Measurements from ENCODE around the gene CALCR. TPM values are rescaled to one million over a fixed set of nuclear protein-coding genes. Genes with fewer than 3 reads are reported as not detected.

CALCR gene
- polyA plus RNA-seq, 2 of the 4 experiments (the other 2 are of a cell fraction): 0.06 TPM; not detected in 1

GRCh38 chr7:93569189-93569588 lies 5.3 kb downstream of the CALCR start (continued):
- TF ChIP-seq REST (IDR thresholded peaks at IDR 0.05): no peak
- no peak for TF ChIP-seq JUNB (IDR thresholded peaks at IDR 0.05)
- no peak for TF ChIP-seq CBX2 (IDR thresholded peaks at IDR 0.05; ENCODE audit: borderline replicate concordance, low read depth)

GRCh38 chr7:93566876-93567275 lies 7.6 kb downstream of the CALCR start:
- no peak for ATAC-seq
- no peak for TF ChIP-seq NPAS2 (CRISPR knock-in tag; IDR thresholded peaks at IDR 0.05; ENCODE audit: borderline replicate concordance)
- no peak for FAIRE-seq
- Histone ChIP-seq H3K9me3 (no peaks in the 10 kb centered on the region), H3K4me3 (no peak overlapping the region), H3K4me2 (no peak overlapping the region), H3K27ac (no peak overlapping the region), H3K4me1 (no peaks in the 10 kb centered on the region)
- POLR2A ChIA-PET: no interaction called here
- DNase-seq (ENCODE audit: low read depth in 1 of 2, low spot score in 1 of 2): no peak
- CTCF ChIA-PET: interaction anchor here (0.5 to 2.3 kb wide), 2 partner anchors 17 to 1106 kb away, joined by 3 to 10 read pairs; no protein-coding TSS in a partner anchor

GRCh38 chr7:93563584-93563983 lies 10.9 kb downstream of the CALCR start:
- ATAC-seq: no peak

More at GRCh38 chr7:93563584-93563983, 10.9 kb downstream of the CALCR start:
- TF ChIP-seq TFCP2L1 (CRISPR knock-in tag; IDR thresholded peaks at IDR 0.05) (no peak), EHF (CRISPR knock-in tag; IDR thresholded peaks at IDR 0.05) (no peak), HMGXB4 (CRISPR knock-in tag; IDR thresholded peaks at IDR 0.05; ENCODE audit: borderline replicate concordance) (no peak), REST (IDR thresholded peaks at IDR 0.05) (no peak), ZSCAN20 (CRISPR knock-in tag; IDR thresholded peaks at IDR 0.05) (no peak), HEYL (CRISPR knock-in tag; IDR thresholded peaks at IDR 0.05) (no peak), BHLHE40 (IDR thresholded peaks at IDR 0.05; ENCODE audit: low read depth, low read length) (no peak), POLR2A (IDR thresholded peaks at IDR 0.05; ENCODE audit: low read length) (no peak), FOSB (CRISPR knock-in tag; IDR thresholded peaks at IDR 0.05) (no peak), EP300 (IDR thresholded peaks at IDR 0.05) (no peak), FOXS1 (CRISPR knock-in tag; IDR thresholded peaks at IDR 0.05) (no peak), SMC3 (IDR thresholded peaks at IDR 0.05) (no peak), CBX8 (IDR thresholded peaks at IDR 0.05) (no peak), HOXB13 (CRISPR knock-in tag; IDR thresholded peaks at IDR 0.05; ENCODE audit: low read depth) (no peak)
- no peak overlapping the region for H3K27ac ChIP-seq
- H3K4me3 ChIP-seq: no peak overlapping the region
- WGBS (ENCODE audit: missing lambda C conversion rate): 18% methylated on average over 6 of the region's 6 CpGs
- no peaks in the 10 kb centered on the region for H3K9me3 ChIP-seq
- DNase-seq (ENCODE audit: low read depth in 1 of 2, low spot score in 1 of 2): no peak
- no peak for FAIRE-seq
- ChIA-PET POLR2A (no interaction called here), CTCF (interaction anchor here (2.6 kb wide), 1 partner anchor 12 kb away, joined by 11 read pairs; no protein-coding TSS in a partner anchor)
- no peaks in the 10 kb centered on the region for H3K4me1 ChIP-seq
- H3K4me2 ChIP-seq: no peak overlapping the region
